ENCODE data around the gene FHAD1. TPM values are rescaled to one million over a fixed set of nuclear protein-coding genes. Genes with fewer than 3 reads are reported as not detected.

Gene FHAD1
- total RNA-seq, 1 donor from 2014 or later: 0.21 TPM

- DNase-seq (ENCODE audit: low read depth): no peak
- no peak for TF ChIP-seq CTCF (IDR thresholded peaks at IDR 0.05; ENCODE audit: insufficient read depth, low read length, poor library complexity, severe bottlenecking)
- H3K27me3 ChIP-seq (ENCODE audit: control insufficient read depth, insufficient read depth, low read length): no peaks in the 10 kb centered on the region
- H3K4me3 ChIP-seq (ENCODE audit: low read depth, low read length): no peak overlapping the region
- no peaks in the 10 kb centered on the region for H3K36me3 ChIP-seq (ENCODE audit: control insufficient read depth, insufficient read depth, low read length)
These were observed 157.0 kb downstream of the FHAD1 start for GRCh38 chr1:15403962-15404580.

- no peak for TF ChIP-seq CTCF (IDR thresholded peaks at IDR 0.05; ENCODE audit: insufficient read depth, low read length, poor library complexity, severe bottlenecking)
- DNase-seq (ENCODE audit: low read depth): no peak
These were observed 158.3 kb downstream of the FHAD1 start for GRCh38 chr1:15405106-15405850.

GRCh38 chr1:15406614-15407559, 159.9 kb downstream of the FHAD1 start:
- no peak for DNase-seq (ENCODE audit: low read depth)
- no peak for TF ChIP-seq CTCF (IDR thresholded peaks at IDR 0.05; ENCODE audit: insufficient read depth, low read length, poor library complexity, severe bottlenecking)
- H3K27me3 ChIP-seq (ENCODE audit: control insufficient read depth, insufficient read depth, low read length): no peaks in the 10 kb centered on the region

More at GRCh38 chr1:15405106-15405850, 158.3 kb downstream of the FHAD1 start:
- Histone ChIP-seq H3K27me3 (ENCODE audit: control insufficient read depth, insufficient read depth, low read length) (no peaks in the 10 kb centered on the region), H3K36me3 (ENCODE audit: control insufficient read depth, insufficient read depth, low read length) (no peaks in the 10 kb centered on the region), H3K4me3 (ENCODE audit: low read depth, low read length) (no peak overlapping the region)

DNA sequence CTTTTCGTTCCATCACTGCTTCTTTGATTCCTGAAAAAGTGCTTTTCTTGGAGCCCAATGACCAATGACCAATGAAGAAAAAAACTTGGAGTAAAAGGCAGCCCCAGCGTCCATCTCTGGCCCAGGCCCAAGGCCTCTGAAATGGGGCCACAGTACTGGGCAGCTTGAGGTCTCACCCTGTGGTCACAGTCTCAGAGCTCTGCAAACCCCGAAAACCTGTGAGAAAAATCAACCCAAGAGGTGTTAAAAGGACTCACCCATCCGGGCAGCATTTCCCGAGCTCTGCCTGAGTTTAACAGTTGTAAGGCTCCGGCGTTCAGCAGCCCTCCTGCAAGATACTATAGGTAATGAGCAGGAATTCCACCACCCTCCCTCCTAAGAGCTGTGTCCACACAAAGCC, 160.6 kb downstream of the FHAD1 start:
- no peaks in the 10 kb centered on the region for H3K36me3 ChIP-seq (ENCODE audit: control insufficient read depth, insufficient read depth, low read length)
- H3K27me3 ChIP-seq (ENCODE audit: control insufficient read depth, insufficient read depth, low read length): no peaks in the 10 kb centered on the region
- H3K4me3 ChIP-seq (ENCODE audit: low read depth, low read length): no peak overlapping the region
- TF ChIP-seq CTCF (IDR thresholded peaks at IDR 0.05; ENCODE audit: insufficient read depth, low read length, poor library complexity, severe bottlenecking): no peak
- DNase-seq (ENCODE audit: low read depth): no peak

More at GRCh38 chr1:15406614-15407559, 159.9 kb downstream of the FHAD1 start:
- Histone ChIP-seq H3K4me3 (ENCODE audit: low read depth, low read length) (no peak overlapping the region), H3K36me3 (ENCODE audit: control insufficient read depth, insufficient read depth, low read length) (no peaks in the 10 kb centered on the region)

GRCh38 chr1:15408890-15409387, 161.9 kb downstream of the FHAD1 start:
- H3K4me3 ChIP-seq (ENCODE audit: low read depth, low read length): peak overlapping the region; percentile 92
- H3K27me3 ChIP-seq (ENCODE audit: control insufficient read depth, insufficient read depth, low read length): no peaks in the 10 kb centered on the region
- no peak for TF ChIP-seq CTCF (IDR thresholded peaks at IDR 0.05; ENCODE audit: insufficient read depth, low read length, poor library complexity, severe bottlenecking)
- DNase-seq (ENCODE audit: low read depth): no peak
- H3K36me3 ChIP-seq (ENCODE audit: control insufficient read depth, insufficient read depth, low read length): no peaks in the 10 kb centered on the region
